ENCODE data around the gene DOCK2.
"Not testable (repeated sequence)": the region's sequence is repeated elsewhere in the genome, so short reads cannot be mapped to it uniquely, and the experiment has no call there.

DOCK2 gene

GRCh38 chr5:169796731-169797130 lies 159.7 kb downstream of the DOCK2 start:
- Histone ChIP-seq H3K4me1 (no peaks in the 10 kb centered on the region), H3K36me3 (replicated peaks) (no peaks in the 10 kb centered on the region), H3K4me3 (no peak overlapping the region), H3K9me3 (no peaks in the 10 kb centered on the region), H3K27me3 (ENCODE audit: low read depth) (no peaks in the 10 kb centered on the region)
- in situ Hi-C loops (cut with MboI; ENCODE audit: low sequenced_read_pairs), result no loop called here
- DNase-seq (ENCODE audit: low spot score in 2 of 2), result no peak

DNA sequence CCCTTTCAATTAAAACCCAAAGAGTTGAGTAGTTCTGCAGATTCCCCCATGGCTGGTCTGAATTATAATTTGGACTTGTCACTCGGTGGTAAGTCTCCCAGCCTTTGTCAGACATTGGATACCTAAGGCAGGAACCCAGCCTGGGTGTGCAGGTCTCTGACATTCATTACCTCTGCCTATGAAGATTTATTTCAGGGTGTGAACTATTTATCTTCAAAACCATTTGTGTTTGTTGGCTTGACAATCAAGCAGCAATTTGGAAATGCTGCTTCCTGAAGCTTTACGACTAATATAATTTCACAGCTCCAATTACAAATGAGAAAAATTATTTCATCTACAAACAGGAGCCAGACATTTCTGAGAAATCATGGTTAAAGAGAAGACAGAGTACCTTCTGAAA lies 160.5 kb downstream of the DOCK2 start:
- H3K27me3 ChIP-seq (ENCODE audit: low read depth), result no peaks in the 10 kb centered on the region
- no peaks in the 10 kb centered on the region for H3K4me1 ChIP-seq
- H3K36me3 ChIP-seq (replicated peaks), result no peaks in the 10 kb centered on the region
- no peaks in the 10 kb centered on the region for H3K9me3 ChIP-seq
- in situ Hi-C loops (cut with MboI; ENCODE audit: low sequenced_read_pairs), result no loop called here
- H3K4me3 ChIP-seq, result no peak overlapping the region
- no peak for DNase-seq (ENCODE audit: low spot score in 2 of 2)

- Histone ChIP-seq H3K4me1 (no peaks in the 10 kb centered on the region), H3K9me3 (no peaks in the 10 kb centered on the region), H3K4me3 (no peak overlapping the region), H3K27me3 (ENCODE audit: low read depth) (no peaks in the 10 kb centered on the region), H3K36me3 (replicated peaks) (no peaks in the 10 kb centered on the region)
- in situ Hi-C loops (cut with MboI; ENCODE audit: low sequenced_read_pairs), result no loop called here
- no peak for DNase-seq (ENCODE audit: low spot score in 2 of 2)
Observed at GRCh38 chr5:169798438-169798837, 161.4 kb downstream of the DOCK2 start.

DNA sequence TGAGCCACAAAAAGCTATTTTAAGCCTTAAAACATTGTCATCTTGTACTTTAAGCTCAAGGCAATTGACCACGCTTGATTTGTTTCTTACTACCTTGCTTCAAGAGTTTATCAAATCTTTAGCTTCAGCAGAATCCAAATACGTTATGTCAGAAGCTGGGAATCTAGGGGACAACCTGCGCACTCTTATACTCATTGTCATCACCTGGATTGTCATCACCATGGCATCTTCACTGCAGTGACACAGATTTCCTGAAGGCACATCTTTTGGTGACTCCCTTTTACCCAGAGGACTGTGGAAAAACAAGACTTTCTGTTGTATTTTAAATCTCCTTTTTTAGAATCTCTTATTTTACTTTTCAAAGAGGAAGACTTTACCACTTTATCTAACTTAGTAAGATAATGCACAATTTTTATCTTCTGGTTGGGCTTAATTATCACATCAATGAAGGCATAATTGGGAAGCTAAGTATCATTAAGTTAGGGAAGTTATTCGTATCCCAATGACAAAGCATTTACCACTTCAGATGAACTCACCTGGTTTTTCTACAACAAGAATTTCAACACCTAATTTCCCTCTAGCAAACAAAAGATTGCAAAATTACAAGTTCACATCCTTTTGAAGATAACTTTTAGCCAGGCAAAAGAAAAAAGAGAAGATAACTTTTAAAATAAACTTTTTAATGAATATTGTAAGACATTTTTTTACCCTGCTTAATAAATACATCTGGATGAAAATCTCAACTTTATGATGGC lies 162.0 kb downstream of the DOCK2 start:
- H3K9me3 ChIP-seq, result no peaks in the 10 kb centered on the region
- no peak for DNase-seq (ENCODE audit: low spot score in 2 of 2)
- H3K4me1 ChIP-seq, result no peaks in the 10 kb centered on the region
- H3K27me3 ChIP-seq (ENCODE audit: low read depth), result no peaks in the 10 kb centered on the region
- in situ Hi-C loops (cut with MboI; ENCODE audit: low sequenced_read_pairs), result no loop called here
- no peak overlapping the region for H3K4me3 ChIP-seq
- no peaks in the 10 kb centered on the region for H3K36me3 ChIP-seq (replicated peaks)

DNA sequence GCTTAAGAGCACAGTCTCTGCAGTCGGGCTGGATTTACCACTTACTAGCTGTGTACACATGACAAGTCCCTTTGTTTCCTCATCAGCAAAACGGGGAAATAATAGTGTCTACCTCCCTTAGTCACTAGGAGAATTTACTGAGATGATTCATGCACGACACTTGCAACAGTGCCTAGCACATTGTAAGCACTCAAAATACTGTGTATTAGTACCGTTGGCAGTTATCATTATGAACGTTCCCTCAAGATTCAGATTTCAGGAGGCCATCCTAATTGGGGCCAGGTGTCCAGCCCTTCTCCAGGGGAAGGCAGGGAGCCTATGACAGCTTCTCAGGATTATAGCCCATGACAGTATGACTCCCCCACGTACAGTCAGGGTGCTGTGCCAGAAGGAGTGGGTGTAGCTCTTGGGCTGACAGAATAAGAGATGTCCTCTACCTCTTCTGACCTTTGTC lies 164.3 kb downstream of the DOCK2 start:
- no peaks in the 10 kb centered on the region for H3K27me3 ChIP-seq (ENCODE audit: low read depth)
- no peaks in the 10 kb centered on the region for H3K4me1 ChIP-seq
- H3K36me3 ChIP-seq (replicated peaks), result no peaks in the 10 kb centered on the region
- in situ Hi-C loops (cut with MboI; ENCODE audit: low sequenced_read_pairs), result no loop called here
- DNase-seq (ENCODE audit: low spot score in 2 of 2), result no peak
- H3K4me3 ChIP-seq, result no peak overlapping the region
- H3K9me3 ChIP-seq, result no peaks in the 10 kb centered on the region

GRCh38 chr5:169801781-169802180 lies 164.7 kb downstream of the DOCK2 start:
- H3K36me3 ChIP-seq (replicated peaks), result no peaks in the 10 kb centered on the region
- no peaks in the 10 kb centered on the region for H3K4me1 ChIP-seq
- in situ Hi-C loops (cut with MboI; ENCODE audit: low sequenced_read_pairs), result no loop called here
- no peaks in the 10 kb centered on the region for H3K9me3 ChIP-seq
- DNase-seq (ENCODE audit: low spot score in 2 of 2), result no peak
- no peaks in the 10 kb centered on the region for H3K27me3 ChIP-seq (ENCODE audit: low read depth)
- H3K4me3 ChIP-seq, result no peak overlapping the region

- no peak overlapping the region for H3K4me3 ChIP-seq
- no peaks in the 10 kb centered on the region for H3K36me3 ChIP-seq (replicated peaks)
- H3K9me3 ChIP-seq, result no peaks in the 10 kb centered on the region
- no peaks in the 10 kb centered on the region for H3K27me3 ChIP-seq (ENCODE audit: low read depth)
- no peaks in the 10 kb centered on the region for H3K4me1 ChIP-seq
- in situ Hi-C loops (cut with MboI; ENCODE audit: low sequenced_read_pairs), result no loop called here
- DNase-seq (ENCODE audit: low spot score in 2 of 2), result no peak
Observed at GRCh38 chr5:169803077-169803981, 166.3 kb downstream of the DOCK2 start.

- H3K9me3 ChIP-seq, result no peaks in the 10 kb centered on the region
- H3K27me3 ChIP-seq (ENCODE audit: low read depth), result no peaks in the 10 kb centered on the region
- no peak overlapping the region for H3K4me3 ChIP-seq
- no peaks in the 10 kb centered on the region for H3K36me3 ChIP-seq (replicated peaks)
- no peaks in the 10 kb centered on the region for H3K4me1 ChIP-seq
- DNase-seq (ENCODE audit: low spot score in 2 of 2), result no peak
- in situ Hi-C loops (cut with MboI; ENCODE audit: low sequenced_read_pairs), result no loop called here
Observed at GRCh38 chr5:169804861-169805260, 167.8 kb downstream of the DOCK2 start.

DNA sequence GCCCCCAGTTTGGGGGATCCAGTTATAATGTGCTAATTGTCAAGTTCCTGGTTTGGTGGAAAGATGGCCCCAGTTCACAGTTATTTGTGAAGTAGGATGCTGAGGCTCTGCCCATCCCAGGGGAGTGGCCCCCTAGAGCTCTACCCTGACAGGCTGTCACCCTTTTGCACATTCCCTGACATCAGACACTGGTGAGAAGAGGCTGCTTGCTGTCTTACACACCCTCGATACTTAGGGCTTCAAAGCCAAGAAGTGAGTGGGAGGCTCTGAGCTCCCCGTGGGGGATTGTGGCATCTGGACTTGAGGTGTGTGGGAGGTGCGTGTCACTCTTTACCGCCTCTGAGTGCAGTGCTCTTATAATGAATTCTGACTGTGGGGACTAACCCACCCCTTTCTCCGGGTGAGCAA lies 168.5 kb downstream of the DOCK2 start:
- Histone ChIP-seq H3K9me3 (no peaks in the 10 kb centered on the region), H3K4me3 (no peak overlapping the region), H3K4me1 (no peaks in the 10 kb centered on the region), H3K27me3 (ENCODE audit: low read depth) (no peaks in the 10 kb centered on the region), H3K36me3 (replicated peaks) (no peaks in the 10 kb centered on the region)
- in situ Hi-C loops (cut with MboI; ENCODE audit: low sequenced_read_pairs), result no loop called here
- no peak for DNase-seq (ENCODE audit: low spot score in 2 of 2)

DNA sequence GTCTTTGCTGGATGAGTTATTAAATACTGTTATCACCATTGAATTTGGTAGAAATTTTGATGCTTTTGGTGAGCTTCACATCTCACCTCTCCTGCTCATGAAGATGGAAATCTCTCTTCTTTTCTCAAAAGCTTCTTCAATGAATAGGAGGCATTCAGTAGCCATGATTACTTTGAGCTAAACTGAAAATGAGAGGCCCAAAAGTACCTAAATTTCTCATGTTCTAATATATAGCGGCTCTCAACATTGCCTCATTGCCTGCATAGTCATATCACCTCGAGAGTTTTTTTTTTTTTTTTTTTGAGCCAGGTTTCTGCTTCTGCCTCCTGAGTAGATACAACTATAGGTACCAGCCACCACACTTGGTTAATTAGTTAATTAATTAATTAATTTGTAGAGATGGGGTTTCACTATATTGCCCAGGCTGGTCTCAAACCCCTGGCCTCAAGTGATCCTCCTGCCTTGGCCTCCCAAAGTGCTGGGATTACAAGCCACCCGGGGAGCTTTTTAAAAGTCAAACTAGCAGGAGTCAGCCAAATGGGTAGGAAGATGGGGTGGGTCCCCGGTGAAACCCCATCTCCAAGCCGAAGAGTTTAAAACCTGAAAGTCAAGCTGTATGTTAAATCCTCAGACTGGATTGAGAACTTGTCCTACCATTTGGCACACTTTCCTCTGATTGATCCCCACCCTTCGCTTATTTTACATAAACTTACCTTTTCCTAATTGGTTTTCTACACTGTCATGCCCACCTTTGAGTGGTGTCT lies 169.0 kb downstream of the DOCK2 start:
- DNase-seq (ENCODE audit: low spot score in 2 of 2), result no peak
- Histone ChIP-seq H3K4me3 (no peak overlapping the region), H3K36me3 (replicated peaks) (no peaks in the 10 kb centered on the region), H3K27me3 (ENCODE audit: low read depth) (no peaks in the 10 kb centered on the region), H3K9me3 (no peaks in the 10 kb centered on the region), H3K4me1 (no peaks in the 10 kb centered on the region)
- in situ Hi-C loops (cut with MboI; ENCODE audit: low sequenced_read_pairs), result no loop called here

GRCh38 chr5:169808118-169808581 lies 171.1 kb downstream of the DOCK2 start:
- in situ Hi-C loops (cut with MboI; ENCODE audit: low sequenced_read_pairs), result no loop called here
- Histone ChIP-seq H3K9me3 (no peaks in the 10 kb centered on the region), H3K27me3 (ENCODE audit: low read depth) (no peaks in the 10 kb centered on the region), H3K36me3 (replicated peaks) (no peaks in the 10 kb centered on the region), H3K4me1 (no peaks in the 10 kb centered on the region), H3K4me3 (no peak overlapping the region)
- no peak for DNase-seq (ENCODE audit: low spot score in 2 of 2)

DNA sequence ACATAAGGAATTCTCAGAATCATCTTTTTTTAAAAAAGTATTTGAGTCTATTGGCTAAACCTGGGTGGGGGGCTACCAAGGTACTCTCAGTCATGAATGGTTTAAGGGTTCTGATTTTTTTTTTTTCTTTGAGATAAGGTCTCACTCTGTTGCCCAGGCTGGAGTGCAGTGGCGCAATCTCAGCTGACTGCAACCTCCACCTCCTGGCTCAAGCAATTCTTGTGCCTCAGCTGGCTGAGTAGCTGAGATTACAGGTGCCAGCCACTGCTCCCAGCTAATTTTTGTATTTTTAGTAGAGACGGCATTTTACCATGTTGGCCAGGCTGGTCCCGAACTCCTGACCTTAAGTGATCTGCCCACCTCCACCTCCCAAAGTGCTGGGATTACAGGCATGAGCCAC lies 171.8 kb downstream of the DOCK2 start:
- H3K27me3 ChIP-seq (ENCODE audit: low read depth); H3K9me3 ChIP-seq; DNase-seq (ENCODE audit: low spot score in 2 of 2); in situ Hi-C loops (cut with MboI; ENCODE audit: low sequenced_read_pairs); H3K4me3 ChIP-seq; H3K4me1 ChIP-seq; H3K36me3 ChIP-seq (replicated peaks): not testable (repeated sequence)

DNA sequence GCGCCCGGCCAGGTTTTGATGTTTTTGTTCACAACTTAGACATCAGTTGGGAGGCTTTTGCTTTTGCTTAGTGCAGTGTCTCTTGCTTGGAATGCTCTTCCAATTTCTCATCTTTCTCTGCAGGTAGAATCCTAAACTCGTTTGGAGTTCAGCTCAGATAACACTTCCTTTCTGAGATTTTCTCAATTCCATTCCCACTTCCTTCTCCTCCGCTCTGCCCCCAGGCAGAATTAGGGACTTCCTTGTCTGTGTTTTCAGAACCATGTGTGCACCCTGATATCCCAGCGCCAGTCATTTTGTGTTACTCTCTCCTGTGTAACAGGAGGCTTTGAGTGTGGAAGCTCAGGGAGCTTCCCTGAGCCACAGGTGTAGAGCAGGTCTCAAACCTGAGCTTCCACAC lies 172.2 kb downstream of the DOCK2 start:
- in situ Hi-C loops (cut with MboI; ENCODE audit: low sequenced_read_pairs), result no loop called here

More for the DNA sequence above, 172.2 kb downstream of the DOCK2 start:
- no peaks in the 10 kb centered on the region for H3K27me3 ChIP-seq (ENCODE audit: low read depth)
- no peak for DNase-seq (ENCODE audit: low spot score in 2 of 2)
- no peaks in the 10 kb centered on the region for H3K4me1 ChIP-seq
- no peaks in the 10 kb centered on the region for H3K36me3 ChIP-seq (replicated peaks)
- H3K9me3 ChIP-seq, result no peaks in the 10 kb centered on the region
- no peak overlapping the region for H3K4me3 ChIP-seq

Measured in HAP-1 (cell line).